Coronary artery (tissue), 2 donors: ENCODE results near the gene CD8B.

Experiments
- DNase-seq: peaks from one replicate; pipeline ENCODE4 v3.0.0-alpha.2; 2017; ENCODE audit warnings: low spot score
- H3K27ac ChIP-seq, 2 donors: fragments of 200-600 bp; sonication (generic); one replicate each; pipeline ENCODE4 v1.5.1; 2016 to 2019
- H3K4me3 ChIP-seq: fragments of 200-600 bp; sonication (generic); 2 replicates; pipeline ENCODE4 v1.5.1; 2016; ENCODE audit warnings: mild to moderate bottlenecking, moderate library complexity
- TF ChIP-seq, protein P1 (sequence below): fragments of 200-600 bp; sonication (generic); IDR thresholded peaks from one replicate; pipeline ENCODE4 v1.5.1; 2019; ENCODE audit warnings: antibody characterized with exemption

The CD8B gene

GRCh38 chr2:86783615-86784339, 77.9 kb downstream of the CD8B start:
- Histone ChIP-seq H3K27ac (no peak overlapping the region), H3K4me3 (no peak overlapping the region)
- DNase-seq: no peak
- TF ChIP-seq, protein P1, sequence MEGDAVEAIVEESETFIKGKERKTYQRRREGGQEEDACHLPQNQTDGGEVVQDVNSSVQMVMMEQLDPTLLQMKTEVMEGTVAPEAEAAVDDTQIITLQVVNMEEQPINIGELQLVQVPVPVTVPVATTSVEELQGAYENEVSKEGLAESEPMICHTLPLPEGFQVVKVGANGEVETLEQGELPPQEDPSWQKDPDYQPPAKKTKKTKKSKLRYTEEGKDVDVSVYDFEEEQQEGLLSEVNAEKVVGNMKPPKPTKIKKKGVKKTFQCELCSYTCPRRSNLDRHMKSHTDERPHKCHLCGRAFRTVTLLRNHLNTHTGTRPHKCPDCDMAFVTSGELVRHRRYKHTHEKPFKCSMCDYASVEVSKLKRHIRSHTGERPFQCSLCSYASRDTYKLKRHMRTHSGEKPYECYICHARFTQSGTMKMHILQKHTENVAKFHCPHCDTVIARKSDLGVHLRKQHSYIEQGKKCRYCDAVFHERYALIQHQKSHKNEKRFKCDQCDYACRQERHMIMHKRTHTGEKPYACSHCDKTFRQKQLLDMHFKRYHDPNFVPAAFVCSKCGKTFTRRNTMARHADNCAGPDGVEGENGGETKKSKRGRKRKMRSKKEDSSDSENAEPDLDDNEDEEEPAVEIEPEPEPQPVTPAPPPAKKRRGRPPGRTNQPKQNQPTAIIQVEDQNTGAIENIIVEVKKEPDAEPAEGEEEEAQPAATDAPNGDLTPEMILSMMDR: no peak

DNA sequence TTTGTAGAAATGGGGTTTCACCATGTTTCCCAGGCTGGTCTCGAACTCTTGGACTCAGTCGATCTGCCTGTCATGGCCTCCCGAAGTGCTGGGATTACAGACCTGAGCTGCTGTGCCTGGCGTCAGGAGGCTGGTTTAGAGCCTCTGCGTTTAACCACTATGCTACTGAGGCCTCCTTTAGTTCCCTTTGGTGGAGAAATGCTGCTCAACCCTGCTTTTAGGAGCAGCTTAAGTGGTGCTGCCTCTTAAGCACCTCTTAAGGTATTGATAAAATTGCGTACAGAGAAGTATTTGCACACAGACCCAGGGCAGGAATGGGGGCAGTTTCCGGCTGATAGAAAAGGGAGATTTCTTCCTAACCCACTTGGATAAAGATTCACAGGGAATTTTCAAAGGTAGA, 78.9 kb downstream of the CD8B start:
- Histone ChIP-seq H3K27ac (no peak overlapping the region), H3K4me3 (no peak overlapping the region)
- TF ChIP-seq, protein P1: no peak
- no peak for DNase-seq

DNA sequence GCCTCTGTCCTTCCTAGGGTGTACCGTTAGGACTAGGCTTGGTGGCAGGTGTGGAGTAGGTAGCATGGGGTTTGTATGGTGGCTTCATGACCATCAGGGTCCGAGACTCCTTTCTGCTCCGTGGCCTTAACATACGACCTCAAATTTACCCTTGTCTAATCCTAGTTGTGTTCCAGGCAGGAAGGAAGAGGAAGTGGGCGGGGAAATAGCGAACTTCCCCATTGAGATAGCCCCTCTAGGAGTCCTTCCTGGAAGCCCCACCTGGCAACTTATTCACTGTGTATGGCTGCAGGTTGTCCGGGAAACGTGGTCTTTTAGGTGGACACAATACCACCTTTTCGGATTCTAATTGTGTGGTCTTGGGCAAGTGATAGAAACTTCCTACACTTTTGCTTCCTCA, 80.3 kb downstream of the CD8B start:
- no peak overlapping the region for H3K4me3 ChIP-seq
- H3K27ac ChIP-seq: no peak overlapping the region
- DNase-seq: no peak
- TF ChIP-seq, protein P1: no peak

DNA sequence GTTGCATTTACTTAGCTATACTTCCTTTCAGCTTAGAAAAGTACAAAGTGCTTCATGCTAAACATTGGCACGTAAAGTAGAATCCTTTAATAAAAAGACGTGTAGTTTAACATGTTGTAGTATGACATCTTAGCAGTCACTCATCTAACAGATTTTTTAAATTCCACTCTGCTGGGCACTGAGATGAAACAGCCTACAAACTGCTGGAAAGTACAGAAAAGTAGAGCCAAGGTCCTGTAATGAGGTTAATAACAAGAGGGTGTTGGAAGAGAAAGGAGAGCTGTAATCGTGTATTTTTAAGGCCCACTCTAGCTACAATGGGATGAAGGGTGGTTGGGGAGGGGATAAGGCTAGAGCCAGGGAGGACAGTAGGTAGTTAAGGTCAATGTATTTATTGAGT, 81.7 kb downstream of the CD8B start:
- TF ChIP-seq, protein P1: no peak
- H3K27ac ChIP-seq: no peak overlapping the region
- DNase-seq: no peak
- H3K4me3 ChIP-seq: no peak overlapping the region

GRCh38 chr2:86778957-86779356, 82.7 kb downstream of the CD8B start:
- Histone ChIP-seq H3K27ac (no peak overlapping the region), H3K4me3 (no peak overlapping the region)
- TF ChIP-seq, protein P1: no peak
- DNase-seq: no peak

DNA sequence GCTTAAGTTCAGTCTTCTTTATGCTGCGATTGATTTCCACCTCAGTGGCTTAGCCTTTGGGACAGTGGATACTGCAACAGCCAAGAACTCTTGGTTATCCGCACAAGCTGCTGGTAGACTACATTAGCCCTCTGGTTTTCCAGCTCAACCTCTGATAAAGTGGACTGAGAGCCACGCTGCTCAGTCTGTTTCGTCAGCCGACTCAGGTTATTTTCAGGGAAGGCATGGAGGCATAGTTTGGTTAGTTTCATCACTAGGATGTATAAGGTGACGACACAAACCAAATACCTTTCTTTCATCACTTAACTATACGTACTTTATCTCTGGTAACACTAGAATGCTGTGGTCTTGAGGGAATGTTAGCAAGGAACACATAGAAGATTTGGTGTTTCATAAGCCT, 85.2 kb downstream of the CD8B start:
- no peak overlapping the region for H3K27ac ChIP-seq
- H3K4me3 ChIP-seq: no peak overlapping the region
- DNase-seq: no peak
- TF ChIP-seq, protein P1: no peak

DNA sequence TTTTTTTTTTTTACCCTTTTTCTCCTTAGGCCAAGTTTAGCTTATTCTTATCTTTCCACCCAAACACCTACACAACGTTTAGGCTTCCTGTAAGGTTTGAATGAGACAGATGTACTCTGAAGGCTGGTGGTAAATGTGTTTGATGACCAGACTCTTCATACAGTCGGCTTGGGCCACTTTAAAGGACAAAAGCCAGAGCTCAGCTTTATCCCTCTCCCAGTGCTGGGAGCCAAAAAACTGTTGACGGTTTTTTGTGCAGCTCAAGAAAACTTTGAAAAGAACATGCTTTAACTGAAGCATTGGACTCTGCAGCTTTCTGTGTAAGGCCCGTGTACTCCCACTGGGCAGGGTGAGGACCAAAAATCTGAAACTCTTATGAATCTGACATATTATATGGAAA, 86.3 kb downstream of the CD8B start:
- Histone ChIP-seq H3K27ac (no peak overlapping the region), H3K4me3 (no peak overlapping the region)
- DNase-seq: no peak
- TF ChIP-seq, protein P1: no peak
